HepG2 (cell line): ENCODE measurements around the gene ELAPOR1.

Experiments used
- CBX5 ChIP-seq: sonication (generic); formaldehyde crosslinking; IDR thresholded peaks from 2 replicates; pipeline ENCODE4 v1.4.0; 2020; ENCODE audit warnings: missing genetic modification reagents, borderline replicate concordance
- CEBPB ChIP-seq: IDR thresholded peaks from 2 replicates; pipeline ENCODE4 v1.6.1; 2011; ENCODE audit warnings: low read depth, low read length, improper control_type of control experiment, borderline replicate concordance
- ISL2 ChIP-seq: sonication (generic); formaldehyde crosslinking; IDR thresholded peaks from 2 replicates; pipeline ENCODE4 v1.5.0; 2020; ENCODE audit warnings: missing genetic modification reagents
- KAT8 ChIP-seq: IDR thresholded peaks from 2 replicates; pipeline ENCODE4 v1.6.1; 2016; ENCODE audit warnings: missing genetic modification reagents, missing compliant biosample characterization
- MTF2 ChIP-seq: sonication (generic); formaldehyde crosslinking; IDR thresholded peaks from 2 replicates; pipeline ENCODE4 v1.5.0; 2020; ENCODE audit warnings: missing genetic modification reagents, borderline replicate concordance
- NFE2 ChIP-seq: sonication (generic); formaldehyde crosslinking; IDR thresholded peaks from 2 replicates; pipeline ENCODE4 v1.4.0; 2020; ENCODE audit warnings: missing genetic modification reagents
- POLR2A ChIP-seq, 2 experiments: IDR thresholded peaks; 2 replicates each; pipeline ENCODE4 v1.6.1; 2011; ENCODE audit warnings: low read depth in 2 of 2, low read length in 2 of 2, mild to moderate bottlenecking in 1 of 2, moderate library complexity in 1 of 2; ENCODE audit not compliant: insufficient read depth in 1 of 2
- REST ChIP-seq, 2 experiments: IDR thresholded peaks; 2 replicates each; pipeline ENCODE4 v1.6.1; 2011 to 2012; ENCODE audit warnings: low read length in 2 of 2, borderline replicate concordance in 1 of 2, low read depth in 1 of 2, mild to moderate bottlenecking in 1 of 2, moderate library complexity in 1 of 2
- TCF12 ChIP-seq, 2 experiments: fragments of 450-650 bp in 1 of 2; sonication (generic) in 1 of 2; formaldehyde crosslinking in 1 of 2; IDR thresholded peaks; 2 replicates each; pipeline versions ENCODE4 v1.6.1 to v1.8.0; 2017 to 2022; ENCODE audit warnings: antibody characterized with exemption in 1 of 2, mild to moderate bottlenecking in 1 of 2, missing genetic modification reagents in 1 of 2, moderate library complexity in 1 of 2
- ZFP1 ChIP-seq: IDR thresholded peaks from 2 replicates; pipeline ENCODE4 v1.6.1; 2016
- ZNF556 ChIP-seq: sonication (generic); formaldehyde crosslinking; IDR thresholded peaks from 2 replicates; pipeline ENCODE4 v1.4.0; 2020; ENCODE audit warnings: mild to moderate bottlenecking, missing genetic modification reagents, borderline replicate concordance
- TF ChIP-seq, protein P1 (sequence below): IDR thresholded peaks from 2 replicates; pipeline ENCODE4 v1.6.1; 2012; ENCODE audit warnings: inconsistent platforms
- TF ChIP-seq, protein P2 (sequence below): sonication (generic); formaldehyde crosslinking; IDR thresholded peaks from 2 replicates; pipeline ENCODE4 v1.8.1; 2023; ENCODE audit warnings: mild to moderate bottlenecking, missing genetic modification reagents, borderline replicate concordance

DNA sequence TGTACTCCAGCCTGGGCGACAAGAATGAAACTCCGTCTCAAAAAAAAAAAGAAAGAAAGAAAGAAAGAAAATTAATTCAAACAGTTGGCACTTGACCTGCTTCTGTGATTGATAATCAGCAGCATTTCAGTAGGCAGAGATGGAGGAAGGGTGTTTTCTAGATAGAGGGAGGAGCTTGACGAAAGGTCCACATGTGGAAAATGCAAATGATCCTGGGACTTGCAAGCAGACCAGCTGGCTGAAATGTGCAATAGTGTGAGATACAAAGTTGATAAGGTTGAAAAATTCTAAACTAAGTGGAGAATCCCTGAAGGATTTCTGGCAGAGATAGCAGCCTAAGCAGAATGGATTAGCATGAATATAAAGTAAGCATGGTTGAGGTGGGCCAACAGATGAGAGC lies 4.2 kb downstream of the ELAPOR1 start:
- no peak for TF ChIP-seq TCF12 (IDR thresholded peaks at IDR 0.05)
- TF ChIP-seq TCF12 (CRISPR knock-in tag; IDR thresholded peaks at IDR 0.05): no peak
- TF ChIP-seq REST (IDR thresholded peaks at IDR 0.05; ENCODE audit: borderline replicate concordance in 1 of 2, low read depth in 1 of 2, low read length in 2 of 2): no peak
- TF ChIP-seq, protein P1, sequence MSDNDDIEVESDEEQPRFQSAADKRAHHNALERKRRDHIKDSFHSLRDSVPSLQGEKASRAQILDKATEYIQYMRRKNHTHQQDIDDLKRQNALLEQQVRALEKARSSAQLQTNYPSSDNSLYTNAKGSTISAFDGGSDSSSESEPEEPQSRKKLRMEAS: no peak
- TF ChIP-seq MTF2: no peak
- TF ChIP-seq POLR2A (IDR thresholded peaks at IDR 0.05; ENCODE audit: insufficient read depth in 1 of 2, low read depth in 2 of 2, low read length in 2 of 2): no peak
- TF ChIP-seq ZNF556 (CRISPR knock-in tag): no peak
- TF ChIP-seq, protein P2, sequence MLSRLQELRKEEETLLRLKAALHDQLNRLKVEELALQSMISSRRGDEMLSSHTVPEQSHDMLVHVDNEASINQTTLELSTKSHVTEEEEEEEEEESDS: no peak
- no peak for TF ChIP-seq NFE2
- no peak for TF ChIP-seq ISL2 (CRISPR knock-in tag)
- TF ChIP-seq CEBPB: no peak
- no peak for TF ChIP-seq CBX5 (CRISPR knock-in tag)
- TF ChIP-seq ZFP1 (CRISPR knock-in tag): no peak
- no peak for TF ChIP-seq KAT8 (CRISPR knock-in tag)
